Endothelial cell of coronary artery (primary cell): ENCODE data around the gene XIST. TPM values are rescaled to one million over a fixed set of nuclear protein-coding genes. Genes with fewer than 3 reads are reported as not detected.

Source experiments
- total RNA-seq: library from RNA; depleted of rRNA; stranded (reverse); fragments of >200 nt; gene quantifications from 2 replicates; pipeline ENCODE4 v1.2.3, GENCODE V29; 2014

The XIST gene
- under 0.01 and 114 TPM in 2 replicates for total RNA-seq

DNA sequence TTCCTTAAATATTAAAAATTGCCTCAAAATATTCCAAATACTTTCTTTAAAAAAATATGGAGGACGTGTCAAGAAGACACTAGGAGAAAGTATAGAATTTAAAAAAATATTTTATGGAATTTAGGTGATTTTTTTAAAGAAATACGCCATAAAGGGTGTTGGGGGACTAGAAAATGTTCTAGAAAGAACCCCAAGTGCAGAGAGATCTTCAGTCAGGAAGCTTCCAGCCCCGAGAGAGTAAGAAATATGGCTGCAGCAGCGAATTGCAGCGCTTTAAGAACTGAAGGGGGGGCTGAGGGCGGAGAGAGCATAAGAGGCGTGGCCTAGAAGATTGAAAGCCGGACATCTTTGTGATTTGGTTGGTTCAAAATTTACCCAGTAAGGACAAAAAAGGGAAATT is at the start of gene XIST:
Gene XIST (minus strand): TSS at position 248 of the 400 bp plus-strand sequence.

